ENCODE measurements around the gene CACNA2D3. TPM values are rescaled to one million over a fixed set of nuclear protein-coding genes. Genes with fewer than 3 reads are reported as not detected.

Gene CACNA2D3
- total RNA-seq, 1 donor from 2014 or later: 3.6 TPM

DNA sequence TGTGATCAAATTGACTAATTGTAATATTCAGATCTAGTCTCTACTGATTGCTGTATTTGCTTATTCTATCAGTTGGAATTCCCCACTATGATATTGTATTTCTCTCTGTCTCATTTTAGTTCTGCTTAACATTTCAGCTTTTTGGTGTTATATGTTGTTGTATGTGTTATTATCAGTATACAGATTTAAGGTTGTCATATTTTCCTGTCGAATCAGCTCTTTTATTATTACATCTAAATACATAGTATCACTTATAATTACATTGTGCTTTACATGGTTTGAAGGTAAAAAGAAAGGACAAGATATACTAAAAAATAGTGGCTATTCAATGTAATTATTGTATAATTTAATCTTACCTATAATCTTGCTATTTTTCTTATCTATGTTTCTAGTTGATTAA is 598.3 kb downstream of the CACNA2D3 start:
- H3K9me3 ChIP-seq: no peaks in the 10 kb centered on the region
- no peak for ATAC-seq
- H3K27ac ChIP-seq: no peak overlapping the region
- H3K36me3 ChIP-seq: no peaks in the 10 kb centered on the region
- H3K4me3 ChIP-seq: no peak overlapping the region
- TF ChIP-seq, protein P1, sequence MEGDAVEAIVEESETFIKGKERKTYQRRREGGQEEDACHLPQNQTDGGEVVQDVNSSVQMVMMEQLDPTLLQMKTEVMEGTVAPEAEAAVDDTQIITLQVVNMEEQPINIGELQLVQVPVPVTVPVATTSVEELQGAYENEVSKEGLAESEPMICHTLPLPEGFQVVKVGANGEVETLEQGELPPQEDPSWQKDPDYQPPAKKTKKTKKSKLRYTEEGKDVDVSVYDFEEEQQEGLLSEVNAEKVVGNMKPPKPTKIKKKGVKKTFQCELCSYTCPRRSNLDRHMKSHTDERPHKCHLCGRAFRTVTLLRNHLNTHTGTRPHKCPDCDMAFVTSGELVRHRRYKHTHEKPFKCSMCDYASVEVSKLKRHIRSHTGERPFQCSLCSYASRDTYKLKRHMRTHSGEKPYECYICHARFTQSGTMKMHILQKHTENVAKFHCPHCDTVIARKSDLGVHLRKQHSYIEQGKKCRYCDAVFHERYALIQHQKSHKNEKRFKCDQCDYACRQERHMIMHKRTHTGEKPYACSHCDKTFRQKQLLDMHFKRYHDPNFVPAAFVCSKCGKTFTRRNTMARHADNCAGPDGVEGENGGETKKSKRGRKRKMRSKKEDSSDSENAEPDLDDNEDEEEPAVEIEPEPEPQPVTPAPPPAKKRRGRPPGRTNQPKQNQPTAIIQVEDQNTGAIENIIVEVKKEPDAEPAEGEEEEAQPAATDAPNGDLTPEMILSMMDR (IDR thresholded peaks at IDR 0.05): no peak
- no peak for DNase-seq
- intact Hi-C loops (cut with DNase I): no loop called here
- H3K27me3 ChIP-seq (ENCODE audit: low read depth): no peaks in the 10 kb centered on the region
- no peaks in the 10 kb centered on the region for H3K4me1 ChIP-seq

DNA sequence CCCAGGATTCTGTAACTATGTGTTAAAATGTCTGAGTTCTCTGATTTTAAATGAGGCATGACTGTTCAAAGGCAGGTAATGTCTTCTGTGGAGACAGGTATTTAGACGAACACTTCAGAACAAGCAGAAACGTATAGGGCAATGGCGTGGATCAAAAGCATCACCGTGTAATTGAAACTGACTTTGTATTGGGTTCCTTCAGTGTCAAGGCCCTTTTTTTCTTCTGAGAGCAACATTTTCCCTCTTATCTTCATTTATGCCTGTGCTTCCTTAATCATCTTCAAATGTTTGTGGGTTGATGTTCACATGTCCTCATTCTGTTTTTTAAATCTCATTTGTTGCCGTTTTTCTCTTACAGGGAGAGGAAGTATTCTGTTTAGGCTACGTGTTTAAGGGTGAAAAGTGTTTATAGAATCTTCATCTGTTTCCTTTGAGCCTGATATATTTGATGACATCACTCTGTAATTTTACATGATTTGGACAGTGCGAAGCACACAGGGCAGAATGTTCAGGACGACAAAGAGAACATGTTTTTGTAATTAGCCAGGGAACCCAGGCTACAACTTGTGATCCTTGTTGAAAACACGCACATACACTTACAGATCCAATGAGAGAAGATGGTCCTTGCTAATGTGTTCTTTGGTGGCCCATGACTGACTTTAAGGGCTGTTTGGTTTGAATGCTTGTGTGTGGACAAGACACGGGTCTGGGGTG is 609.5 kb downstream of the CACNA2D3 start:
- Histone ChIP-seq H3K27ac (no peak overlapping the region), H3K36me3 (no peaks in the 10 kb centered on the region), H3K9me3 (peaks cover 13% of the 10 kb centered on the region), H3K27me3 (ENCODE audit: low read depth) (no peaks in the 10 kb centered on the region), H3K4me3 (no peak overlapping the region), H3K4me1 (no peaks in the 10 kb centered on the region)
- TF ChIP-seq, protein P1 (IDR thresholded peaks at IDR 0.05): no peak
- no peak for DNase-seq
- ATAC-seq: no peak
- intact Hi-C loops (cut with DNase I): no loop called here

DNA sequence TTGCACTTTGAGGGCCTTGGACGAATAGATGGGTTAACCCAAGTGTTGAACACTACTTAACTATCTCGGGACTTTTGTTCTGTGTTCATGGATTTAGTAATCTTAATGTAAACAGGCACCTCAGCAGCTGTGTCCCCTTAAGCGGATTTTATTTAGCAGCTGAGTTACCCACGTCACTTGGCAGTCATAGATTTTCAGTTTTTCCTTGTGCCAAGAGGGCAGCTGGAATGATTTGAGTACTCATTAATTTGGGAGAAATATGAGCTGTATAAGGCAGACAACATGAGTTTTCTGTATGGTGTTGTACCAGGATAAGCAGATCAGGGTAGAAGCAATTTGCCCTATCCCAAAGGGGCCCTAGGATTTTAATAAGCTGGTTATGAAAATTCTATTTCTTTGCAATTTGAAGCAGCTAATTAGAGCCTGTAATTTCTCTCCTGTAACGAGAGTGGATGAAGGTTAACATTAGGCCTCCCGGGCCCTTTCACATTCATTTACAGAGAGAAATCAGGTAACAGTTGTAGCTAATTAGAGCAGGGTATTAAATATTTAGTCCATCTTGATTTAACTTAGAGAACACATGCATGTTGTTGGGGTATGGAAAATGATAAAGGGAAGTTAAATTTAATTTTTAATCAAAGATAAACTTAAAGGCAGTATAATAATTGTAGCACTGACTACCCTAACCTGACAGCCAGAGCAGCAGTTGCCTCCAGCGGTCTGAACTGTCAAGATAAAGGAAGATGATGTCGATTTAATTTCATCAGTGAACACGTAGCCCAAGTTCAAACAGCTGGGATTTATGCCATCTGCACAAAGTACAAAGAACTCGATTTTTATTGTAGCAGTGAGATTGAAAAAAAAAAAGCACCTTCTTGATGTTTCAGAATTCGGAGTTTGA is 611.0 kb downstream of the CACNA2D3 start:
- H3K27me3 ChIP-seq (ENCODE audit: low read depth): no peaks in the 10 kb centered on the region
- no peak overlapping the region for H3K4me3 ChIP-seq
- TF ChIP-seq, protein P1 (IDR thresholded peaks at IDR 0.05): no peak
- no peaks in the 10 kb centered on the region for H3K36me3 ChIP-seq
- no peak overlapping the region for H3K27ac ChIP-seq
- DNase-seq (no peak), ATAC-seq (no peak)
- H3K4me1 ChIP-seq: no peaks in the 10 kb centered on the region
- peaks cover 2% of the 10 kb centered on the region for H3K9me3 ChIP-seq
- intact Hi-C loops (cut with DNase I): no loop called here

DNA sequence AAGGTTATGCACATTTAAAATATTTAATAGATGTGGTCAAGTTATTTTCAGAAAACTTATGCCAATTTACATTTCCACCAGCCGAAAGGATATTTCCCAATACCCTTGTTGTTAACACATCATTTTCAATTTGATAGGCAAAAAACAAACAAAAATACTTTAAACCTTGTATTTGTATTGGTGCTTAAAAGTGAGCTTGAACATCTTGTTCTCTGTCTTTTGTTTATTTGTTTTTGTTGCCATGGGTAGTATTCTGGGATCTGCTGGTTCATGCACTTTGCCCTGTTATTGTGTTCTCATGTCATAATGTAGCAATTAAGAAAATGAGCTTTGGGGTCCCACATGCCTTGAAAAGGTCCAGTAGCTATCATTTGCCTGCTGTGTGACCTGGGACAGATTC is 614.1 kb downstream of the CACNA2D3 start:
- Histone ChIP-seq H3K27me3 (ENCODE audit: low read depth) (no peaks in the 10 kb centered on the region), H3K36me3 (no peaks in the 10 kb centered on the region), H3K4me3 (no peak overlapping the region), H3K27ac (no peak overlapping the region), H3K4me1 (no peaks in the 10 kb centered on the region), H3K9me3 (no peaks in the 10 kb centered on the region)
- TF ChIP-seq, protein P1 (IDR thresholded peaks at IDR 0.05): no peak
- DNase-seq (no peak), ATAC-seq (no peak)
- intact Hi-C loops (cut with DNase I): no loop called here

DNA sequence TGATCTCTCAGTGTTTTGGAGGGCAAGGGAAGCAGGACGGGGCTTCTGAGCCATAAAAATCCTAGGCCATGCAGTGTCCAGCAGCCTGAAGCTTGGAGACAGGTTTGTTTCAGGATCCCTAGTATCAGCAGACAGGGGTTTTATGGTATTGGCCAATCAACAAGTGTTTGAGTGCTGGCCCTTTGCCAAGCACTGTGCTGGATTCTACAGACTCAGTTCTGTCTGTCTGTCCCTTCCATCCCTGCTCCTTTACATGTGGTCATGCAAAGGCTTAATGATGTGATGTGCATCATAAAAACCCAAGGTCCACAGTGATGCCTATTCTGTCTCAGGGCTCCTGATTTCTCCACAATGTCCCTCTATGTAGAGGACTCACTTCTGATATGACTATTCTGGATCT is 621.4 kb downstream of the CACNA2D3 start:
- intact Hi-C loops (cut with DNase I): no loop called here
- ATAC-seq (no peak), DNase-seq (no peak)
- H3K36me3 ChIP-seq: no peaks in the 10 kb centered on the region
- TF ChIP-seq, protein P1 (IDR thresholded peaks at IDR 0.05): no peak
- no peaks in the 10 kb centered on the region for H3K9me3 ChIP-seq
- no peak overlapping the region for H3K4me3 ChIP-seq
- no peaks in the 10 kb centered on the region for H3K27me3 ChIP-seq (ENCODE audit: low read depth)
- no peak overlapping the region for H3K27ac ChIP-seq
- H3K4me1 ChIP-seq: no peaks in the 10 kb centered on the region
